Inflammatory macrophage treated with lipopolysaccharide for 4 hours (primary cell): ENCODE data around the gene HRC.

Experiments
- DNase-seq: peaks from one replicate; pipeline ENCODE4 v3.0.0-alpha.2; 2020

Gene HRC

DNA sequence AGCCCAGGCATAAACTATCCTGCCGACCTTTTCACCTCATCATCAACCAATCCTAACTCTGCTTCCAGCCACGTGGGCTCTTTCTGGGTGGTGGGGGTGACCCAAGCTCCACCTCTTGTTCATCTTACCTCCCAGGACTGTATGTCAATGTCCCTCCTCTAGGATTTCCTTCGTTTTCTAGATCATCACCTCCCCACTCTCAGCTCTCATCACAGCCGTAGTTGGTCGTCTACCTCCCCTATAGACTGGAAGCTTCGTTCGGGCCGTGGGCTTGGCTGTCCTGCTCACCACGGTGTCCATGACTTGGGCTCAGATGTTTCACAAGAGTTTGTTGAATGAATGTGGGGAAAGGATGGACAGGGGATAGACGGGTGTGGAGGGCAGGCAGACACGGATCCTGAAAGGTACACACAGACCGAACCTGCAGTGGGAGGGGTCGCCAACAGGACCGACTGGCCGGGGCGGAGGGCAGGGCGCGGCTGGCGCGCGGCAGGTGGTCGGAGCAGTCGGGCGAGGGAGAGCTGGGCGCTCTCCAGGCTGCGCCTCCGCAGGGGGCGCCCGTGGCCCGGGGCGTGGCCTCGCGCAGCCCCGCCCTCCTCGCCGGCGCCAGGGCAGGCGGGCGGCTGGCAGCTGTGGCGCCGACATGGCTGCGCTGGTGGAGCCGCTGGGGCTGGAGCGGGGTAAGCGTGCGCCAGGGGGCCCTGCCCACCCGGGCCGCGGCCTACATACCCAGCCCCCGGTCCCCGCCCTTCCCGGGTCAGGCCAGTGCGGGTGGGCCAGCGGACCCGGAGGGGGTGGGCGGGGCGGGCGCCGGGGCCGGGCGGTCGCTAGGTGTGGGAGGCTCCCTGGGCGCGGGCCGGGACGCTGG lies 41.2 kb downstream of the HRC start, which contains the start of gene LIN7B:
Gene LIN7B, plus strand, starts transcription at position 609 of the 868 bp plus-strand sequence. Its CDS starts 35 bp downstream, at position 644.
- DNase-seq: peak; percentile 74

GRCh38 chr19:49111218-49111998 lies 43.8 kb downstream of the HRC start:
- DNase-seq: no peak

- no peak for DNase-seq
Measured at GRCh38 chr19:49110567-49110966, 44.6 kb downstream of the HRC start.

- no peak for DNase-seq
Measured at GRCh38 chr19:49109569-49110233, 45.5 kb downstream of the HRC start.

DNA sequence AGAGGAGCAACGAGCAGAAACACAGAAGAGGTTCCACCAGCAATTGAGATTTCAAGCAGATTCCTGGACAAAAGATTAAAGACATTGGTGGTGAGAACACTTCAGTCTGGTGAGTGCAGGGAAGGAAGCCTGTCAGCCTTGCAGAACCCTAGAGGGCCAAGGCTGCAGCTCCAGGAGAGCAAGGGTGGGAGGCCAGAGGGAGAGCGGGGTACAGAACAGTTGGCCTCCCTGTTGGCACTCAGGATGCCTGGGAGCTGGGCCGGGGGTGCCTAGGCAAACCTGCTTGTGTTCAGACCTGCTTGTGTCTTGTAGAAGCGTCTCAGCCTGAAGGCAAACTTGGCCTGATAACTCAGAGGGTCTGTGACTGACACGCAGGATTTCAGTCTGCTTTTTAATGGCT lies 46.1 kb downstream of the HRC start:
- DNase-seq: no peak

- no peak for DNase-seq
Measured at GRCh38 chr19:49107625-49108459, 47.4 kb downstream of the HRC start.

- peak; percentile 40 for DNase-seq
Measured at GRCh38 chr19:49106648-49107135, 48.5 kb downstream of the HRC start.

DNA sequence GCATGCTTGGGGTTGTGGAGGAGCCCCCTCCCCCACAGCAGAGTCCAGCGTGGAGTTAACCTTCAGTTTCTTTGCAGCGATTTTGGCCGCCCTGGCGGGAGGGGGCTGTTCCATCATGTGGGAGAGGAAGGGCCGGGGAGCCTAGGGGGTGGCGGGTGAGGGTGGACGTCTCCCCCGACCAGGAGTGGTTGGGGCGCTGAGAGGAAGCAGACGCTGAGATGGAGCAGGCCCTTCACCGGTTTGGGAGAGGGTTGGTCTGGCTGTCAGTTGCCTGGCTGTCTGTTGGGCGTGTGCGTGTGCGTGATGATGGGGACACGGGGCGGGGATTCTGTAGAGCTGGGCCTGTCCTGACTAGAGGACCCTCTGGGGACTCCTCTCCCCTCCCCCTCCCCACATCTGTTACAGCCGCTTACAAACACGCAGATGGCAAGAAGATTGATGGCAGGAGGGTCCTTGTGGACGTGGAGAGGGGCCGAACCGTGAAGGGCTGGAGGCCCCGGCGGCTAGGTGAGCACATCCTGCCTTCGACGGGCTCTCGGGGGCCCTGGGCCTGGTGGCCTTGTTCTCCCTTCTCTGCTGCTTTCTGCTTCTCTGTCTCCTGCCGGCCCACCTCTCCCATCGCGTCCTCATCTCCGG lies 50.8 kb downstream of the HRC start:
- no peak for DNase-seq

GRCh38 chr19:49103331-49104085 lies 51.7 kb downstream of the HRC start:
- DNase-seq: no peak

- no peak for DNase-seq
Measured at GRCh38 chr19:49102303-49102702, 52.9 kb downstream of the HRC start.
